ENCODE data around the gene HS3ST4.

HS3ST4 gene

DNA sequence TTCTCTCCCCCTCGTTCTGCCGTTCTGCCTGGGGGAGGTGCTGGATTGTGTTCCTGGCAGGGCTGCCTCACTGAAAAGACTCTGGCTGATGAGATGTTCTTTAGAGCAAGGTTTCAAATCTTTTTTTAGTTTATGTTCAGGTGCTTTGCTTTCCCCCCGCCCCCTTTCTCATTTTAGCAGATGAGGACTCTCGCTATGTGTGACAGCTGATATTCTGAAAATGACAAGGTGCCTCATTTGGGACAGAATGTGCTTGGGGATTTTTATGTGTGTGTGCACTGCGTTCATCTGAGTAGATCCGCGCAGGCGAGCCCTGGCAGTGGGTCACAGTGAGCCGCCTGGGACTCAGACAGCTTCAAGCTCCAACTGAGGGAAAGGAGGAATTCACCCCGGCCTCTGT is 205.9 kb downstream of the HS3ST4 start:
- no peak for DNase-seq

DNA sequence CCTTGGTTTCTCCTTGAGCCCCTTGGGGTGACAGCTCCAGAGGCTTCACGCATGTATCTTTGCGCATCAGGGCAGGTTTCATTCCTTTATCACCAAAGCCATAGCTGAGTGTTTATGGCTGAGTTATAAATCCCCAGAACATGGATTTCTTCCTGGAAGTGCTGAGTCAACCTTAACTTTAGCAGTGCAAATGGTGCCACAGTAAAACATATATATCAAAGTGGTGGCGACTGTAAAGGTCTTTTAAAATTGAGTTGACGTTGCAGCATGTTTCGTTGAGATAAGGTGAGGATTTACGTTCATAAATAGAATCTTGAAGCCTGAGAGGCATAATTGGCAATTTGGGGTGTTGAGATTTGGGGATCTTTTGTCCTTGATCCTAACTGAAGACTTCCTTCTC is 214.1 kb downstream of the HS3ST4 start:
- no peak for DNase-seq

DNA sequence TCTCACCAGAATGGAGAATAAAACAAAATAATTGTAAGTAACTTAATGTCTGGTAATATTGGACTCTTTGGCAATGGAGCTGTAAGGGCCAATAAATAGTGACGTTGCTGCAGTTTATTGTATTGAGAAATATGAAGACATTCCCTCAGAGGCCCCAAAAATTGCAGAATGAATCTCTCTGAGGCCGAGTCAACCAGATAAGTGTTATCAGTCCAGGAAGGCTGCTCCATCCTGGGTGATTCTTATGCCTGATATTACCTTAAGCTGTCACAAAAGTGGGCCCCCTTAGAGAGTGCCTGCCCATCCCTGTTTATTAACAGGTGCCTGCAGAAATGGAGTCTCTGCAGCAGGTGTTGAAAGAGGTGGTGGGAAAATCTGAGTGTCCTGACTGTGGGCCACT is 219.2 kb downstream of the HS3ST4 start:
- DNase-seq, result no peak

DNA sequence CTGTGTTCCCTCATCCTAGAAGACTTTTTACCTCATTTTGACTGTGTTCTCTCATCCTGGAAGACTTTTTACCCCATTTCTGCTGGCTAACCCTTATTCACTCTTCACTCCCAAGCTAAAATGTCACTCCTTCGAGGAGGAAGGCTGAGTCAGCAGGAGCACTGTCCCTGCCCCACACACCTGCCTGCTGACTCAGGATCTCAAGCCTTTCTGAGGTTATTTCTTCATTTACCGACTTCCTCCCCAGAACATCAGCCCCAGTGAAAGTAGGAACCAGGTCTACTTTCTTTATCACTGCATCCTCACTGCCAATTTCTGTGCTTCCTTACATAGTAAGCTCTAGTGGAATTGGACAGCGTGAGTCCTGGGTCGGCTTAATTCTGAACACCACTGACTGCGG is 220.6 kb downstream of the HS3ST4 start:
- DNase-seq, result no peak

DNA sequence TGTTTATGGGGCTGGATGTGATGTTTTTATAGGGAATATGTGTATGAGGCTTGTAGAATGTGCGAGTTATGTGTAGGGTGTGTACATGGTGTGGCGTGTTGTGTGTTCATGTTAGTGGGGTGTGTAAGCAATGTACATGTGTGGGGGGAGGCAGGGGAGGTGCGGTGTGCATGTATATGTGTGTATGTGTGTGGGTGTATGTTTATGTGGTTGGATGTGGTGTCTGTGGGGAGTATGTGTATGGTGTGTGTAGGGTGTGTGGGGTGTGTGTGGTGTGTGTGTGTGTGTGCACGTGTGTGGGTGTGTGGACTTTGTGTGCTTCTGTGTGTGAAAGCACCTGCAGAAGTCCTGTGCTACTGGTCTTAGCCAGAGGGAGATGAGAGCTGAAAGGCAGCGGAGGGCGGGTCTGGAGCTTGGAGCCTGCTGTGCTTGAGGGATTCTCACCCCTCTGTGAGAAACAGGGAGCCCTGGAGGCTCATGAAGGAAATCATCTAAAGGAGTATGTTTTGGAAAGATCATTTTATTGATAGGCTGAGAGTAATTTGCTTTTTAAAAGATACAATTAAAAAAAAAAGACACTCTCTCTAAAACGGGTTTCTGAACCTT is 222.7 kb downstream of the HS3ST4 start:
- no peak for DNase-seq

DNA sequence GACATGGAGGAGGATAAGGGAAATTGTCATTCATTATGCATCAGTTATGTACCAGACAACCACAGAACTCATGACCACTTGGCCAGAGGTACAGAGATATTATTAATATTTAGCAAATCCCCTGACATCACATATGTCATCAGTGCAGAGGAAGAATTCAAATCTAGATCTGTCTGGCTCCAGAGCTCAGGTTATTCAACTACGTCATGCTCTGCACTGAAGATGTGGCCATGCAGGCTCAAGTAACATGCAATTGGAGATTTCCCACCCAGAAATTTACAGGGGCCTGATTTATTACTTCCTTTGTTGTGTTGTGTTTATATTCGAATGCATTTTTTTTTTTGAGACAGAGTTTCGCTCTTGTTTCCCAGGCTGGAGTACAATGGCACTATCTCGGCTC is 224.3 kb downstream of the HS3ST4 start:
- DNase-seq, result no peak

DNA sequence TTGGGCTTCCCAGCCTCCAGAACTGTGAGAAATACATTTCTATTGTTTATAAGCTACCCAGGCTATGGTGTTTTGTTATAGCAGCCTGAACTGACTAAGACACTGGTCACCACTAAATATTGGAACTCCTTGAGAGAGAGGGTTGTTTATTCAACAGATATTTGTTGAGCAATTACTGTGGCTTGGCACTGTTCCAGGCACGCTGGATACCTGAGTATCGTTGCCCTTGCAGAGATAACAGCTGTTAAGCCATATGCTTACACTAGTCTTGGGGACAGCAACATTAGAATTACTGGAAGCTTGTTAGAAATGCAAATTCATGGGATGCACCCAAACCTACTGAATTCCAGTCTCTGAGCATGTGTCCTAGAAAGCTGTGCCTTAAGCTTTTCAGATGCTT is 230.7 kb downstream of the HS3ST4 start:
- DNase-seq, result no peak

DNA sequence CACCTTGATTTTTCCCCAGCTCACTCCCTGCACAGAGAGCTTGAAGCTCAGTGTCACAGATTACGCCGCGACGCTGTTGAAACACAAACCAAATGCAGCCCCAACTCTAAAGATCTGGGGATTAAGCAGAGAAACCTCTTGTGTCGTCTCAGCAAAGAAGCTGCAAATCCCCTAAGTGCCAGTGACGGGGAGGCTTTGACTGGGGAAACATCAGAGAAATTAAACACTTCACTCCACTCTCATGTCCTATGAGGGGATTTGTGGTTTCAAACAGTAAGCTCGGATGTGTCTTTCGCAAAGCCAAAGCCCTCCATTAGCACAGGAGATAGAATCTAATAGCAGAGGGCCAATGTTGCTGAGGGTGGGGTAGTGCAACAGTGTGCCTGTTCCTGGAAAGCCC is 233.7 kb downstream of the HS3ST4 start:
- DNase-seq, result no peak

DNA sequence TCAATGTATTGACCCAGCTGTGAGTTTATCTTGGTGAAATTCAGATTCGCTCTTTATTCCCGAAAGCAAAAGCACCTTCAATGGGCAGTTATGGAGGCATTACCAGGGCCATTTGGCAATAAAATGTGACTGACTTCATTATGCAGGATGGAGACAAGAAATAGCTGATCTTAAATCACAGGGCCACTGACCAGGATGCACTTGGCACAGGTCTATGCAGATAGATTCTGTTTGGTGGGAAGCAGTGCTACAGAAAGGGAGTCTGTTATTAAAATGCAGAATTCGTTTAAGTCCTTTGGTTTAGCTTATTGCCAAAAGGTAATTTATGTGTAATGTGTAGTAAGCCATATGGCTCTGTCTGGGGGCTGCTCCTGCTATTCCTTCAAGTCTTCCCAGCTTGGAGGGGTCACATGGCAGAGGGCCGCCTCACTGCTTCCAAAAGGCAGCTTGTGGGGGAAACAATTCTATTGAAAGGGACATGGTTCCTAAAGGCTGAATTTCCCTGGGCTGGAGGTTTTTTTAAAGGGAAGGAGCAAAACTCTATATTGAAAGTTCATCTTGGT is 239.8 kb downstream of the HS3ST4 start:
- no peak for DNase-seq

DNA sequence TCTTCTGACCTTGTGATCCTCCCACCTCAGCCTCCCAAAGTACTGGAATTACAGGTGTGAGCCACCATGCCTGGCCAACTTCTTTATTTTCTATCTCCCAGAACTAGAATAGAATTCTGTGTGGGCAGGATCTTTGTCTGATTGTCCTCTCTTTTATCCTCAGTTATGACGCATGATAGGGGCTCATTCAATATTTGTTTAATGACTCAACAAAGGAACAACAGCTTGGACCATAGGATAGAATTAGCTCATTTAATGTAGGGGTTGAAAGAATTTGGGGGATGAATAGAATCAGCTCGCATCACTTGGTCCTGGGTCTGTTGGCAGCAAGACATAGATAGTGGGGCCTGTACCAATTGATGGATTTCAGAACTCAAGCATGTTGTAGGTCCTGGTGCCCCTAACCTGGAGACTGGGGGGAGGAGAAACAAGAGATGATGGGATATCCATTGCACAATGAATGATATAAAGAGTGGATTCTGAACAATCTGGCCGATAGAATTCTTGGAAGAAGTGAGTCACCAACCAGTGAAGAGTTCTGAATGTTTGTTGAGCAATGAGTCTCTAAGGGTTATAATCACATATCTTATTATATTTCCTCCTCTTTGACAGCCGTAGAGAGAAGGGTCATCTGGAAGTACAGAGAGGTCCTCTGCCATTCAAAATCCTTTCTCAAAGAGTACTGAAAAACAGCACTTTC is 250.2 kb downstream of the HS3ST4 start:
- no peak for DNase-seq

DNA sequence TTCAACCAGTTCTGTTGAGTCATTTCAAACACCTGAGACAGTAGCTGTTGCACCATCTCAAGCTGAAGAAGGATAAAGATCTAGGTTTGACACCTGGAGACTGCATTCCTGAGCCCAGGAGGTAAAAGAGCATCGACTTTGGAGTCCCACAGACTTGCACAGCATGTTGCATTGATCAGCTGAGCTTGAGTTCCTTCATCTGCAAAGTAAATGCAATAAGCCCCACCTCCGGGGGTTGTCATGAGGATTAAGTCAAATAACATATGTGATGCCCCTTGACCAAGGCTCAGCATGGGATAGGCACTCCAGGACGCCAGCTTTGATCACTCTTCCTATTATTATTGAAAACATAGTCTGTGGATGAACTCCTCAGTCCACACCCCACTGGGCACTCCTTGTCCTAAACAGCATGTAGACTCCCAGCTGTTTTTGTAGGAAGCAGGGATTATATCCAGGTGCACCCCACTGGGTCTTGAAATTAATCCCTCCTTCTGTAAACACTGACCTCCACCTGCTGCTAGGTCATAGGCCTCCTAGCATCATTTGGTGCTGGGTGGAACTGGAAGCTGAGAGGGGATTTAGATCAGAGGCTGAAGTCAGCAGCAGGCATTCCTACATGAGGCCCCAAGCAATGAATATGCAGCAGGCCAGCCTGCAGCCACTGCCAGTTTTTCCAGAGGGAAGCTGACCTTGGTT is 259.0 kb downstream of the HS3ST4 start:
- DNase-seq, result no peak

DNA sequence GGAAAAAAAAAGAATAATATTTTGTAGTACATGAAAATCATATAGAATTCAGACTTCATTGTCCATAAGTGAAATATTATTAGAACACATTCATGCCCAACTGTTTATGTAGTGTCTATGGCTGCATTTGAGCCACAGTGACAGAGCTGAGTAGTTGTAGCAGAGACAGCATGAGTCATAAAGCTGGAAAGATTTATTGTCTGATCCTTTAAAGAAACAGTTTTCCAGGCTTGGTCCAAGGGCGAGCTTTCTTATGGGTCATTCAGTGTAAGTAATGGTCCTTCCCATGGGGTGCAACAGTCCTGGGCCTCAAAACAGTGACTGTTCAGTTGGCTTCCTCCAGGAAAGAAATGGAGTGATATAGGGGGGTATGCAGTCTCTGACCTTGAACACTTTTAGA is 260.2 kb downstream of the HS3ST4 start:
- DNase-seq, result no peak

DNA sequence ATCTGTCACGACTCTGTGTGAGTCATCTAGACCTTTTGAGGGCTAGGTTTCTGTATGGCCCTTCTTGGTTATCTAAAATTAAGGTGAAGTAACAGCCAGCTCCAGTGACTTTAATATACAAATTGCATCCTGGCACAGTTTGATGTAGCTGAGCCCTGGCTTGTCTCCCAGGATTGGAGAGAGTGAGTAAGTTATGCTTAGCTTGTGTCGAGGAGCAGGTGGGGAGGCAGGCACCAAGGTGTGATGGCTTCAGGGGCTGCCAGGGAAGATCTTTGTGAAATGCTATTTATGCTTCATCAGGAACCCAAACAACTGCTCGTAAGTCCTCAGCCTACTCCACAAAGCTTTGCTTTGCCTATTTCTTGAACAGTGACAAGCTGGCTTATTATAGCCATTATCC is 261.2 kb downstream of the HS3ST4 start:
- DNase-seq, result no peak

DNA sequence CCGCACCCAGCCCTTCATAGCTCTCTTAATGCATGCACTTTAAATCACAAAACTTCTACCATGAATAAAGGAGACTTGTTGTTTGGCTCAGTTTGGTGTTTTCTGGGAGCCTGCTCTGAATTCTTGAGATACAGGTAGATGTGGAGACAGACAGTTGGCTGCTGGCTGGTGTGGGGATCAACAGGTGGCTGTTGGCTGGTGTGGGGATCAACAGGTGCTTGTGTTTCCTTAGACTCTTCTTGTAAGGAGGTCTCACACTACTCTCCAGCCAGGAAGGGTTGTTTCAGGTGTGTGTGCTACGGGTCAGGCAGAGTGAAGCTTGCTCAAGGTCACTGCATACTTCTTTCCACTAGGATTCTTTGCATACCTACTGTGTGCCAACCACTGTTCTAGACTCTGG is 265.9 kb downstream of the HS3ST4 start:
- DNase-seq, result no peak

DNA sequence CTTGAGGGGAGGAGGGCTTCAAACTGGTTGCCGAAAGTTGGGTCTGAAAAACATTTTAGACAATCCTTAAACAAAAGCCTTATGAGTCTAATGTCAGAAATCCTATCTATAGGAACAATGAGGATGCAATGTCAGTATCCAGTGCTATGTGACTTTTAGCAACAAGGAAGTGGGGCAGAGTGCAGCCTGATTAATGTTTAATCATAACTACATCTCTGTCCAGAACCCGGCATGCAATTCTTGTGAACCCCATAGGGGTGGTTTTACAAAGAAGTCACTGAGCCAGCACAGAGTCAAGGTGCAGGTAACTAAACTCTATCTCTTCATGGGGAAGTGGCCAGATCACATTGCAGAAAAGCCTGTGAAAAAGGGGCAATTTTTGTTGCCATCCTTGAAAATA is 267.5 kb downstream of the HS3ST4 start:
- no peak for DNase-seq

DNA sequence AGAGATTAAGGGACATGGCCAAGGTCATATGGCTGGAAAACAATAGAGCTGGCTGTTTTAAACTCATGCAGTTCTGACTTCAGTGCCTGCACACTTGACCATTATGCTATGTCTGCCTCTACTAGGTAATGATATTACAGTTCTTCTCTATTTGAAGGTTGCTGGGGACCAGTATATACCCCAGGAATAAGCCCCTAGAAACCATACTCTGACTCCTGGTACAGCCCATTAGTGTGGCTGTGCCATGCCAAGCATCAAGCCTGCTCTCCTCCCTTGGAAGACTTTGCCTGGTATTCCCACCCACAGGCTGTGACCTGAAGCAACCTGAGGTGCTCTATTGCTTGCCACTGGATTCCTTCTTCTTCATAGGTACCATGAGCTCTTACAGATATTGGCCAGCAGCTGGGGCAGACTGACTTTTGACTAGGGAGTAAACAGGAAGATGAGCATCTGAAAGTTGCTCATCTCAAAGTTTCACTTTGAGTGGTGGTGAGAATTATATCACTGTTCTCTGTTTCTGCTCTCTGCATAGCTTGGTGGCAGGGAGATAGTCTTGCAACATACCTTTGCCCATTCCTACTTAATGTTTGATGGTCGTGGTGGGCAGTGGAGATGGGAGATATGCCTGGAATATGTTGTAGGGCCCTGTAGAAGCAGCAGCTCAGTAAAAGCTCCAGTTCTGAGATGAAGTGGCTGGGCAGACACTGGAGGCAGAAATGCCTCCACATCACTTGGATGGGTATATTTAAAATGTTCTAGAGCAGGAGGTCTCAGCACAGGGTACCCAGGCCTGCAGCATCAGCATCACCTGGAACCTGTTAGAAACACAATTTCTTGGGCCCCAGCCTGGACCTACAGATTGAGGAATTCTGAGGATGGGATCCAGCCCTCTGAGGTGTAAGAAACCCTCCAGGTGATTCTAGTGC is 274.7 kb downstream of the HS3ST4 start:
- no peak for DNase-seq

DNA sequence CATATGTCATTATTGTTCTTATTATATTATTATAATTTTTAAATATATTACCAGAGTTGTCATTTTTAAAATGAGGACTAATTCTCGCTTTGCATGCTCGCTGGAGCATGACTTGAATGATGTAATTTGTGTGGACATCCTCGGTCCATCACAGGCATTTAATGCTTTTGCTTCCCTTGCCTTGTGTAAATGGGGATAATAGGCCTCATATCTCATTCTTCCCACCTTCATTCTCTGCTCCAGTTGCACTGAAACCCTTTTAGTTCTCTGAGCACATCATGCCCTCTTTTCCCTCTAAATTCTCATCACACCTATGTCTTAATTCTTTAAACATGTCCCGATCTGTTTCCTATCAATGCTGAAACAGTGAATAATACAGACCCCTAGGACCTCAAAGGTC is 285.4 kb downstream of the HS3ST4 start:
- DNase-seq, result no peak

DNA sequence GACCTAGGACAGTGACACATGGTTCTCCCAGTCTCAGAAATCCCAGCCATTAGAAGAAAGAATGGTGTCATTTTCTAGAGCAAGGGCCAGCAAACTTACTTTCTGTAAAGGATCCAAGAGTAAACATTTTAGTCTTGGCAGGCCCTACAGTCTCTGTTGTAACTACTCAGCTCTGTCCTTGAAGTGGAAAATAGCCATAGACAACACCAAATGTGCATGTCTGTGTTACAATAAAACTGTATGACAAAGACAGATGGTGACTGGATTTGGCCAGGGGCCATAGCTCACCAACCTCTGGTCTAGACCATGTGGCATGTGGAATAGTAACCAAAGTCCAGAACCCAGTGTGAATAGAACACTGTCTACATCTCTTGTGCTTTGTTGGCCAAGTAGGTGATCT is 286.5 kb downstream of the HS3ST4 start:
- DNase-seq, result no peak

DNA sequence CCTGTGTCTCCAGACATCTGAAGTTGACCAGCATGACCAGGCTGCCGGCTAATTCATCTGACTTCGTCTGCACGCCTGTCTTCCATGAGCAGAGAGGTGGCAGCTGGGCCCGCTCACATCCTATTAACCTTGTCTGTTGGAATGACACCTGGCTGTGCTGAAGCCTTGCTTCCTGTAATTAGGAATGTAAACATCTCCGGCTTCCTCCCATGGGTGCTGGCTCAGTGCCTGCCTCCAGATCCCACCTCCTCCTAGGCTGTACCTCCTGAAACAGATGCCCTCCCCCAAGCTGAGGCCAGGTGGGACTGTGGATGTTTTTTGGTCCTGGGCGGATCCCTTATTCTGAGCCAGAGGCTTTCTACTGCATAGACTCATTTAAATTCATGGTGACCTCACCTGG is 296.3 kb downstream of the HS3ST4 start:
- DNase-seq, result no peak

DNA sequence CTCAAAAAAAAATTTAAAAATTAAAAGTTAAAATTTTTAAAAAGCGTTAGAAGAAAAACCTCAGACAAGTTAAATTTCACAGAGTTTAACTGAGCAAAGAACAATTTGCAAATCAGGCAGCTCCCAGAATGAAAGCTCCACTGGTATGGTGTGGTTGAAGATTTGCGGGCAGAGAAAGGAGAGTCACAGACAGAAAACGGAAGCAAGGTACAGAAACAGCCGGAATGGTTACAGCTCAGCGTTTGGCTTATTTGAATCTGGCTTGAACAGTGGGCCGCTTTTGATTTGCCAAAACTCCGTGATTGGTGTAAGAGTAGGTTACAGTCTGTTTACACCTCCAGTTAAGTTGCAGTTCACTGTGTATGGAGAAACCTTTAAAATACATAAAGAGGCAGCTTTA is 297.1 kb downstream of the HS3ST4 start:
- no peak for DNase-seq

DNA sequence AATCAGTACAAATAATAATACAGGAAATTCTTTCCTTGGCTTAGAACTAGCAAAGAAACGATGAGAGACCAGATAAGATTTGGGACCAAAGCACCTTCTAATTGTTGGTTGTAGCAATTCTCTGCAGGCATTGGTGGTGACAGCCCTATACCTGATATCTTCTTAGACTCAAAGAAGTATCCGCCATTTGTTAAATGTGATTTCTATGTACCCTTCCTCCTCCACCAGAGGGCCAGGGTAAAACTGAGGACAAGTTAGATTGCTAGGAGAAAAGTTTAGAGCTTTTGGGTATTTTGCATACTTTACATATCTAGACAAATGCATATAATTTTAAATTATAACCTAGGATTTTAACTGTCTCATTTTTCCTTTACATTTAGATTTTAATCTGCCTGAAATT is 304.3 kb downstream of the HS3ST4 start:
- DNase-seq, result no peak

DNA sequence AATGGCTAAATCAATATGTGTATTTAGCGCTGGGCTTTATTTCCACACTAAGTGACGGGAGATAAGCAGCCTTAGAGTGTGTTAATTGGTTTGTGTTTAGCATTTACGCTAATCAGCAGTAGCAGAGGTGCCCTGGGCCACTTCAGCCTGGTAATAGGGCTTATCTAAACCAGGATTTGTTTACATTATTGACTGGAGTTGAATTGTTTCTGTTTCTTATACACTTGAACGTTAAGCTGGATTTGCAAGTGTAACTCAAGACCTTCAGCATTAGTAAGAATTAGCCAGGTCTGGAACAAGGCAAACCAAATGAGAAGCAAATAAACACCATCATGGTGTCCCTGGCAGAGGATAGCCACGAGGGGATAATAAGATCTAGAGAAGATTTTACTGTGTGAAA is 313.6 kb downstream of the HS3ST4 start:
- DNase-seq, result no peak

DNA sequence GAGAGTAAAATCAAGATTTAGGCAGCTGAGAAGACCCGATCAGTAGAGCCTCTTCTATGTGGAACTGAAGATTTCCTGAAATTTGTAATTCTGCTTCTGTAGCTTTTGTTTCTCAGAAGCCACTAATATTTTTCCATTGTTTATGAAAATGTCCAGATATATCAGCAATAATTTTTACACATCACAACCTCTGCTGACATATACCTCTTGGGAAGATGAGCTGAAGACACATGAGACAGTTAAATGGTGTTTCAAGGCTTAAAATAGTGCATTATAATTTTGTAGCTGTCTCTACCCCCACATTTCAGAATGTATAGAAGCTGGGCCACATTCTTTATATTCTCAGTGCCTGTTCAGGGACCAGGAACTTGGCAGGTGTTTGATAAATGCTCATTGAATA is 320.6 kb downstream of the HS3ST4 start:
- DNase-seq, result no peak
